ENCODE measurements around the gene OSGIN1.

The OSGIN1 gene

GRCh38 chr16:83973581-83974385 lies 20.7 kb downstream of the OSGIN1 start:
- Histone ChIP-seq H3K9ac (ENCODE audit: low read length) (no peak overlapping the region), H3K4me2 (ENCODE audit: low read length) (no peak overlapping the region), H3K27ac (ENCODE audit: low read length) (no peak overlapping the region), H3K27me3 (ENCODE audit: low read depth, low read length) (no peaks in the 10 kb centered on the region), H3K4me3 (ENCODE audit: low read length) (no peak overlapping the region), H3K9me3 (ENCODE audit: insufficient read depth, low read length) (no peaks in the 10 kb centered on the region), H3K4me1 (ENCODE audit: low read length) (no peaks in the 10 kb centered on the region), H4K20me1 (ENCODE audit: insufficient read depth, low read length) (no peaks in the 10 kb centered on the region), H2AFZ (ENCODE audit: low read depth, low read length) (no peak overlapping the region), H3K79me2 (ENCODE audit: low read length) (no peaks in the 10 kb centered on the region), H3K36me3 (replicated peaks; ENCODE audit: low read depth, low read length) (no peaks in the 10 kb centered on the region)
- no peak for TF ChIP-seq EZH2phosphoT487 (IDR thresholded peaks at IDR 0.05; ENCODE audit: low read depth)
- no peak for TF ChIP-seq CTCF (IDR thresholded peaks at IDR 0.05; ENCODE audit: low read depth, low read length)

- no peak for TF ChIP-seq CTCF (IDR thresholded peaks at IDR 0.05; ENCODE audit: low read depth, low read length)
- TF ChIP-seq EZH2phosphoT487 (IDR thresholded peaks at IDR 0.05; ENCODE audit: low read depth) = no peak
- Histone ChIP-seq H4K20me1 (ENCODE audit: insufficient read depth, low read length) (no peaks in the 10 kb centered on the region), H3K79me2 (ENCODE audit: low read length) (no peaks in the 10 kb centered on the region), H3K9me3 (ENCODE audit: insufficient read depth, low read length) (no peaks in the 10 kb centered on the region), H3K36me3 (replicated peaks; ENCODE audit: low read depth, low read length) (no peaks in the 10 kb centered on the region), H3K27ac (ENCODE audit: low read length) (no peak overlapping the region), H3K4me1 (ENCODE audit: low read length) (no peaks in the 10 kb centered on the region), H3K9ac (ENCODE audit: low read length) (no peak overlapping the region), H3K4me2 (ENCODE audit: low read length) (no peak overlapping the region), H3K4me3 (ENCODE audit: low read length) (no peak overlapping the region), H3K27me3 (ENCODE audit: low read depth, low read length) (no peaks in the 10 kb centered on the region), H2AFZ (ENCODE audit: low read depth, low read length) (no peak overlapping the region)
Observed at GRCh38 chr16:83974475-83974874, 21.4 kb downstream of the OSGIN1 start.

- TF ChIP-seq CTCF (IDR thresholded peaks at IDR 0.05; ENCODE audit: low read depth, low read length) (no peak), EZH2phosphoT487 (IDR thresholded peaks at IDR 0.05; ENCODE audit: low read depth) (no peak)
- H3K27me3 ChIP-seq (ENCODE audit: low read depth, low read length) = no peaks in the 10 kb centered on the region
- no peaks in the 10 kb centered on the region for H3K36me3 ChIP-seq (replicated peaks; ENCODE audit: low read depth, low read length)
- no peaks in the 10 kb centered on the region for H4K20me1 ChIP-seq (ENCODE audit: insufficient read depth, low read length)
- no peak overlapping the region for H3K9ac ChIP-seq (ENCODE audit: low read length)
- no peak overlapping the region for H3K4me3 ChIP-seq (ENCODE audit: low read length)
- no peaks in the 10 kb centered on the region for H3K79me2 ChIP-seq (ENCODE audit: low read length)
- H2AFZ ChIP-seq (ENCODE audit: low read depth, low read length) = no peak overlapping the region
- no peak overlapping the region for H3K4me2 ChIP-seq (ENCODE audit: low read length)
- H3K9me3 ChIP-seq (ENCODE audit: insufficient read depth, low read length) = no peaks in the 10 kb centered on the region
- no peaks in the 10 kb centered on the region for H3K4me1 ChIP-seq (ENCODE audit: low read length)
- H3K27ac ChIP-seq (ENCODE audit: low read length) = no peak overlapping the region
Observed at GRCh38 chr16:83975590-83976260, 22.7 kb downstream of the OSGIN1 start.

- TF ChIP-seq EZH2phosphoT487 (IDR thresholded peaks at IDR 0.05; ENCODE audit: low read depth) (no peak), CTCF (IDR thresholded peaks at IDR 0.05; ENCODE audit: low read depth, low read length) (no peak)
- H3K36me3 ChIP-seq (replicated peaks; ENCODE audit: low read depth, low read length) = no peaks in the 10 kb centered on the region
- H3K9me3 ChIP-seq (ENCODE audit: insufficient read depth, low read length) = no peaks in the 10 kb centered on the region
- no peak overlapping the region for H2AFZ ChIP-seq (ENCODE audit: low read depth, low read length)
- H3K9ac ChIP-seq (ENCODE audit: low read length) = no peak overlapping the region
- no peak overlapping the region for H3K4me2 ChIP-seq (ENCODE audit: low read length)
- H4K20me1 ChIP-seq (ENCODE audit: insufficient read depth, low read length) = no peaks in the 10 kb centered on the region
- H3K27me3 ChIP-seq (ENCODE audit: low read depth, low read length) = no peaks in the 10 kb centered on the region
- no peaks in the 10 kb centered on the region for H3K4me1 ChIP-seq (ENCODE audit: low read length)
- H3K79me2 ChIP-seq (ENCODE audit: low read length) = no peaks in the 10 kb centered on the region
- no peak overlapping the region for H3K4me3 ChIP-seq (ENCODE audit: low read length)
- no peak overlapping the region for H3K27ac ChIP-seq (ENCODE audit: low read length)
Observed at GRCh38 chr16:83977056-83977815, 24.2 kb downstream of the OSGIN1 start.
